SJCRH30 (cell line): ENCODE measurements around the gene NUF2. TPM values are rescaled to one million over a fixed set of nuclear protein-coding genes. Genes with fewer than 3 reads are reported as not detected.

Experiments
- total RNA-seq: library from RNA; depleted of rRNA; stranded (reverse); fragments of >200 nt; shearing (Covaris generic); gene quantifications from 2 replicates; pipeline ENCODE4 v1.2.3, GENCODE V29; 2014; rRNA removed

The NUF2 gene
- total RNA-seq, 1 experiment from 2014 or later = 75.6 TPM

Other genes starting within 250 kb of the NUF2 start
- 1.9 and 2.3 TPM in 2 replicates for gene RGS5, start 119.0 kb upstream of the NUF2 start, total RNA-seq